ENCODE data around the gene MAPK1IP1L. TPM values are rescaled to one million over a fixed set of nuclear protein-coding genes. Genes with fewer than 3 reads are reported as not detected.
A peak's percentile ranks its signal among the peaks of the same experiment; 100 is the strongest.

MAPK1IP1L gene
- total and polyA plus RNA-seq, 2 of the 13 experiments (the other 11 are each of a cell fraction or from before 2014, with no cell fraction given), result 27.8 to 68.4 TPM

DNA sequence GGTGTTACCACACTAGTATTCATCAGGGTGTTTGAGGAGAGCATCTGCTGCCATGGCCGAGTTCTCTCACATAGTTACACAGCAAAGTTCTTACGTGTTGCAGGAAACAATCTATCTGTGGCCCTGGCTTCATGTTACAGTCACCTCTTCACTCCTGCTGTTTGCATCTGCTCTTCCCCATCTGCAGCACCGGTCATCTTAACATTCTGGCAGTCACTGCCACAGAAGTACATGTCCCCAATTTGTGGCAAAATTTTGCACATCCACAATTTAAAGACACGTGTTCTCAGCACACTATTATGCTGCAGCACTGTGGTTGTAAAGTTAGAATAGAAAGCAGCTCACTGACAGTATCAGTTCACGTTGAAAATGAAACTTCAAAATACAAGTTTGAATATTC lies 23.2 kb downstream of the MAPK1IP1L start:
- H3K79me2 ChIP-seq (ENCODE audit: insufficient read depth, low read length), result no peaks in the 10 kb centered on the region
- no peaks in the 10 kb centered on the region for H4K20me1 ChIP-seq (ENCODE audit: insufficient read depth, low read length)
- POLR2A ChIA-PET, result no interaction called here
- ATAC-seq (peak; percentile 55), FAIRE-seq (no peak), DNase-seq (ENCODE audit: low spot score) (no peak)
- H3K4me3 ChIP-seq (replicated peaks in 1 of 3; ENCODE audit: insufficient read depth in 1 of 3, low read depth in 2 of 3, low read length in 3 of 3), result no peak overlapping the region
- no peak overlapping the region for H3K9ac ChIP-seq (ENCODE audit: insufficient read depth, low read depth, low read length)
- no peaks in the 10 kb centered on the region for H3K9me3 ChIP-seq (ENCODE audit: low read length)
- H3K27me3 ChIP-seq (ENCODE audit: control insufficient read depth in 1 of 2, insufficient read depth in 2 of 2, low read length in 2 of 2), result no peaks in the 10 kb centered on the region
- TF ChIP-seq CEBPB (IDR thresholded peaks at IDR 0.05; ENCODE audit: borderline replicate concordance, low read depth, low read length) (no peak), TBX2 (CRISPR knock-in tag; IDR thresholded peaks at IDR 0.05; ENCODE audit: borderline replicate concordance) (no peak), ZNF878 (CRISPR knock-in tag; IDR thresholded peaks at IDR 0.05) (no peak), ZNF17 (CRISPR knock-in tag; IDR thresholded peaks at IDR 0.05) (no peak), RFXAP (CRISPR knock-in tag; IDR thresholded peaks at IDR 0.05; ENCODE audit: borderline replicate concordance) (no peak), KLF12 (CRISPR knock-in tag; IDR thresholded peaks at IDR 0.05; ENCODE audit: borderline replicate concordance) (no peak), PRPF4 (IDR thresholded peaks at IDR 0.05; ENCODE audit: low read depth, low read length, poor library complexity, severe bottlenecking) (no peak), ZFP82 (CRISPR knock-in tag; IDR thresholded peaks at IDR 0.05; ENCODE audit: borderline replicate concordance) (no peak)
- TF ChIP-seq, protein P1, sequence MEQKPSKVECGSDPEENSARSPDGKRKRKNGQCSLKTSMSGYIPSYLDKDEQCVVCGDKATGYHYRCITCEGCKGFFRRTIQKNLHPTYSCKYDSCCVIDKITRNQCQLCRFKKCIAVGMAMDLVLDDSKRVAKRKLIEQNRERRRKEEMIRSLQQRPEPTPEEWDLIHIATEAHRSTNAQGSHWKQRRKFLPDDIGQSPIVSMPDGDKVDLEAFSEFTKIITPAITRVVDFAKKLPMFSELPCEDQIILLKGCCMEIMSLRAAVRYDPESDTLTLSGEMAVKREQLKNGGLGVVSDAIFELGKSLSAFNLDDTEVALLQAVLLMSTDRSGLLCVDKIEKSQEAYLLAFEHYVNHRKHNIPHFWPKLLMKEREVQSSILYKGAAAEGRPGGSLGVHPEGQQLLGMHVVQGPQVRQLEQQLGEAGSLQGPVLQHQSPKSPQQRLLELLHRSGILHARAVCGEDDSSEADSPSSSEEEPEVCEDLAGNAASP (CRISPR knock-in tag; IDR thresholded peaks at IDR 0.05; ENCODE audit: borderline replicate concordance), result no peak
- BruUV-seq (replicated peaks), result no TSS peak
- intact Hi-C loops (cut with micrococcal nuclease; ENCODE audit: unreplicated experiment), result no loop called here
- no peak overlapping the region for H3K27ac ChIP-seq (ENCODE audit: extremely low read length, insufficient read depth, low read length)
- peaks cover 27% of the 10 kb centered on the region for H3K4me1 ChIP-seq (ENCODE audit: insufficient read depth, low read length)
- H2AFZ ChIP-seq (ENCODE audit: low read length), result no peak overlapping the region
- 10% methylated on average over 5 of the region's 5 CpGs for WGBS (ENCODE audit: low lambda C conversion rate)
- CTCF ChIA-PET (ENCODE audit: low intra/inter-chr PET ratio, low total read pairs), result no interaction called here
- in situ Hi-C loops (cut with HindIII; ENCODE audit: extremely low pct_ligation_motif_present, low pct_unique_long_range_greater_than_20kb), result no loop called here
- peak overlapping the region; percentile 56 for H3K4me2 ChIP-seq (ENCODE audit: low read depth, low read length)
- H3K36me3 ChIP-seq (replicated peaks in 1 of 2; ENCODE audit: control insufficient read depth in 1 of 2, insufficient read depth in 2 of 2, low read length in 2 of 2), result no peaks in the 10 kb centered on the region

All from HepG2 (cell line).